GM13976 (cell line): Measurements from ENCODE around the gene PMVK.
A peak's percentile ranks its signal among the peaks of the same experiment; 100 is the strongest.
"Not testable (repeated sequence)": the region's sequence is repeated elsewhere in the genome, so short reads cannot be mapped to it uniquely, and the experiment has no call there.

ENCODE experiments used
- DNase-seq: peaks from one replicate; pipeline ENCODE4 v3.0.0; 2012; ENCODE audit warnings: low spot score
- in situ Hi-C: fragments of 300-500 bp; cut with MboI; formaldehyde crosslinking; loops from one replicate; pipeline ENCODE4 v1.12.0; 2022; ENCODE audit warnings: low sequenced_read_pairs, mixed read lengths, inconsistent platforms; ENCODE audit not compliant: unreplicated experiment
- TF ChIP-seq, protein P1 (sequence below): IDR thresholded peaks from 2 replicates; pipeline ENCODE4 v1.5.1; 2012; ENCODE audit warnings: borderline replicate concordance, mild to moderate bottlenecking; ENCODE audit not compliant: insufficient read depth; ENCODE audit errors: extremely low read depth, missing control alignments, control extremely low read depth

Gene PMVK

DNA sequence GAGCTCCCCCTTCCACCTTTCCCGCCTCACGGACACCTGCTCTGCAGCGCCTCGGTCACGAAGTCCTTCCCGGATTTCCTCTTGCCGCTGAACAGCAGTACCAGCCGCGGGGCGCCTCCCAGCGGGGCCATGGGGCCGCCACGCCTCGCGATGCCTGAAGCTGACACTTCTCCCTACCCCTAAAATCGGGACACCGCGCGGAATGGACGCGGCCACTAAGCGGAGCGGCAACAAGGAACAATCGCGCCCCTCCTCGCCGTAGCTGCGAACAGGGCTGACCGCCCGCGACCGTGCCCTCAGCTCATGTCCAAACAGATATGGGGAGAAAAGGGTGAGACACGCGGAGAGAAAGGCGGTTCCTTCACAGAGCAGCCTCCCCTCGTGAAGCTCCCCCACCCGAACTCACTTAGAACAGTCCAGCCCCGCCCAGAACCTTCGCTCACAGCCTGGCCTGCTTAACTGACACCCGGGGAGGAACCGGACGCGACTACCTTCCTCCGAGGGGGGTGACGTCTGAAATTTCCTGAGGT, at the start of gene PMVK:
TSS of gene PMVK (minus strand) at position 165 of the 530 bp plus-strand sequence. CDS start at position 131, 34 bp downstream.
- DNase-seq, result peak; percentile 95
- in situ Hi-C loops, result no loop called here
- TF ChIP-seq, protein P1, sequence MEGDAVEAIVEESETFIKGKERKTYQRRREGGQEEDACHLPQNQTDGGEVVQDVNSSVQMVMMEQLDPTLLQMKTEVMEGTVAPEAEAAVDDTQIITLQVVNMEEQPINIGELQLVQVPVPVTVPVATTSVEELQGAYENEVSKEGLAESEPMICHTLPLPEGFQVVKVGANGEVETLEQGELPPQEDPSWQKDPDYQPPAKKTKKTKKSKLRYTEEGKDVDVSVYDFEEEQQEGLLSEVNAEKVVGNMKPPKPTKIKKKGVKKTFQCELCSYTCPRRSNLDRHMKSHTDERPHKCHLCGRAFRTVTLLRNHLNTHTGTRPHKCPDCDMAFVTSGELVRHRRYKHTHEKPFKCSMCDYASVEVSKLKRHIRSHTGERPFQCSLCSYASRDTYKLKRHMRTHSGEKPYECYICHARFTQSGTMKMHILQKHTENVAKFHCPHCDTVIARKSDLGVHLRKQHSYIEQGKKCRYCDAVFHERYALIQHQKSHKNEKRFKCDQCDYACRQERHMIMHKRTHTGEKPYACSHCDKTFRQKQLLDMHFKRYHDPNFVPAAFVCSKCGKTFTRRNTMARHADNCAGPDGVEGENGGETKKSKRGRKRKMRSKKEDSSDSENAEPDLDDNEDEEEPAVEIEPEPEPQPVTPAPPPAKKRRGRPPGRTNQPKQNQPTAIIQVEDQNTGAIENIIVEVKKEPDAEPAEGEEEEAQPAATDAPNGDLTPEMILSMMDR, result peak; percentile 29

DNA sequence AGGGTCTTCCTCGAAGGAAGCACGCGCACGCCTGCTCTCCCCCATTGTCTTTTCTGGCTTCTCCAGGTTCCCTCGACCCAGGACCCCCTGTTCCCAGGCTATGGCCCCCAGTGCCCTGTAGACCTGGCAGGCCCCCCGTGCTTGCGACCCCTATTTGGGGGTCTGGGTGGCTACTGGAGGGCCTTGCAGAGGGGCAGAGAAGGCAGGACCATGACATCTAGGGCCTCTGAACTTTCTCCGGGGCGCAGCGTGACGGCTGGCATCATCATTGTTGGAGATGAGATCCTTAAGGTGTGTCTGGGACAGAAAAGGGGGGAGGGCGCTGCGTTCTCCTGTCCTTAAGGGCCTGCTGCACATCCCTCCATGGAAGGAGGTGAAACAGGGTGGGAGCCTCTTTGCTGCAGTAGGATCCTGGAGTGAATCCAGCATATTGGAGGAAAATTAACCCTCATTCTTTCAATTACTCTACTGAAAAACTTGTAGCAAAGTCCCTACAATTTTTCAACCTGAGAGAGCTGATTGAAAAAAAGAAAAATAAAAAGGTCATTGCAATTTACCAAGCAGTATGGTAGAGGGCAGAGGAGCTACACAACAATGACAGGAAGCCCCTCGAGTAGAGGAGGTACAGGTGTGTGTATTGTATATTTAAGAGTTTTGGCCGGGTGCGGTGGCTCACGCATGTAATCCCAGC, 47.4 kb upstream of the PMVK start:
- in situ Hi-C loops, result no loop called here
- no peak for DNase-seq
- TF ChIP-seq, protein P1, result no peak

DNA sequence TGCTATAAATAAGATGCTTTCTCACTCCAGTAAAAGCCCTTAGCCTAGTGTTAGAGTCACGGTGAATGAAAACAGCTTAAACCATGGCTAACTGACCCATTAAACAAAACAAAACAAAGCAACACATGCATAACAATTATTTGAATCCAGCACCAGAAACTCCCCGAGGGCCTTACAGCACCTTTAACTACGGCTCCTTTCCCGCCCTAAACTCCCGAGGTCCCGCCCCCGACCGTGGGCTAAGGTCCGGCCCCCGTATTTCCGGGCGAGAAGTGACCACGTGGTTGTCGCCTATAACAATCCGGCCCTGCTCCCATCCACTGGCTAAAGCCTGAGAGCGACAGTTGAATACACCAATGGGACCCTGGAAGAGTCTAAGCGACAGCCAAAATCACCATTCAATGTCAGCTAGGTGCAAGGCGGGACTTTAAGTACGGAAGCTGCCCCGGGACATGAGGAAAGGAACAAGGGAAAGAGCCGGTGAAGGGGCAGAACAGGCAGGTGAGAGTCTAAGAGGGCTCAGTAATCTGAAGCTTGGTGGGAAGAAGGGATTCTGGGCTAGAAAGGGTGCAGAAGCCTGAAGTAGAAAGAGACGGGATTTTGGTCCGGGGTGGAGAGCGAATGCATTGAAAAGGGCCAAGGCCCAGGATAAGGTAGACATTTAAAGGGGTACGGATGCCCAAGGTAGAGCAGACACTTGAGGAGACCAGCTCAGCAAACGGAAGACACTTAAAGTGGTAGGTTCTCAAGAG, 46.6 kb upstream of the PMVK start, which contains the start of gene FLAD1:
TSS of gene FLAD1 (plus strand) at position 448 of the 752 bp plus-strand sequence. CDS start 351 bp downstream, outside the sequence.
- in situ Hi-C loops, result no loop called here
- DNase-seq, result peak; percentile 97
- TF ChIP-seq, protein P1, result no peak

DNA sequence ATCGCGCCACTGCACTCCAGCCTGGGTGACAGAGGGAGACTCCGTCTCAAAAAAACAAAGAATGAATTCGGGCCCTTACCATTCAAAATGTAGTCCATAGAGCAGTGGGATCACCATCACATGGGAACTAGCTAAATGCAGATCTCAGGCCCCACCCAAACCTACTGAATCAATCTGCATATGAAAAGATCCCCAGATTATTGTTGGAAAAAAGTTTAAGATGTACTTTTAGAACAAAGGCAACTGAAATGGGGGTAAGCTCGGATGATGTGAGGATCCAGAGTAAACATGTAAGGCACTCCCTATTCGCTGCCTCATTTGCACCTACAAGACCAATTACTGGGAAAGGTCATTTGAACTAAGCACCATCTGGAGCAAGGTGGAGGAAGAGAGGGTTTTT, 45.8 kb upstream of the PMVK start:
- no peak for DNase-seq
- in situ Hi-C loops, result no loop called here
- TF ChIP-seq, protein P1, result no peak

DNA sequence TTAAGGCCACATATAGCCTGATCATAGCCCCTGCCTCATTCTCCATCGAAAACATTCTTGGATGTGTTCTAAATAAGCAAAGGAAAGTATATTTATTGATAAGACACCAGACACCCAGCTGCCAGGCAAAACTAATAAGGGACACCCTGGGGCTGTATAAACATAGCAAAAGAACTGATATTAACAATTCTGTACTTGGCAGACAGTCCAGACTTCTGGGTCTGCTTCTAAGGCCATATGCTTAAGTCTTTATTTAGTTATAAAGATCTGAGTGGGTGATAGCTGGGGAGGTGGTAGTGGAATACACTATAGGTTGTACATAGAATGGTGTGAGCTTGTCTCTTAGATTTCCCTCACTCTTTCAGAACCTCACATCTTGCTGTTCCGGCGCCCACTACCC, 41.8 kb upstream of the PMVK start:
- DNase-seq, result no peak
- in situ Hi-C loops, result no loop called here
- TF ChIP-seq, protein P1, result no peak

DNA sequence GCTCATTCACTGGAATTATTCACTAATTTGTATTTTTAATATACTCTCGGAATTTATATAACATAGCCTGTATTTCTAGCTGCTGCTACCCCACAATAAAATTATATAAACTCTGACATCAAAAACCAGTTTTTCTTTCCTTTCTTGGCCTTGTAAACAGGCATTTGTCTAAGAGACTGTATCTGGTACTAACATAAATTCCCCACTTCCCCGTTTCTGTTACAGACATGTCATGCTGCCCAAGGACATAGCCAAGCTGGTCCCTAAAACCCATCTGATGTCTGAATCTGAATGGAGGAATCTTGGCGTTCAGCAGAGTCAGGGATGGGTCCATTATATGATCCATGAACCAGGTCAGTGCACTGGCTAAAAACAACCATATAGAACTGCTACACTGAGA, 41.2 kb upstream of the PMVK start:
- DNase-seq, in situ Hi-C loops: not testable (repeated sequence)

DNA sequence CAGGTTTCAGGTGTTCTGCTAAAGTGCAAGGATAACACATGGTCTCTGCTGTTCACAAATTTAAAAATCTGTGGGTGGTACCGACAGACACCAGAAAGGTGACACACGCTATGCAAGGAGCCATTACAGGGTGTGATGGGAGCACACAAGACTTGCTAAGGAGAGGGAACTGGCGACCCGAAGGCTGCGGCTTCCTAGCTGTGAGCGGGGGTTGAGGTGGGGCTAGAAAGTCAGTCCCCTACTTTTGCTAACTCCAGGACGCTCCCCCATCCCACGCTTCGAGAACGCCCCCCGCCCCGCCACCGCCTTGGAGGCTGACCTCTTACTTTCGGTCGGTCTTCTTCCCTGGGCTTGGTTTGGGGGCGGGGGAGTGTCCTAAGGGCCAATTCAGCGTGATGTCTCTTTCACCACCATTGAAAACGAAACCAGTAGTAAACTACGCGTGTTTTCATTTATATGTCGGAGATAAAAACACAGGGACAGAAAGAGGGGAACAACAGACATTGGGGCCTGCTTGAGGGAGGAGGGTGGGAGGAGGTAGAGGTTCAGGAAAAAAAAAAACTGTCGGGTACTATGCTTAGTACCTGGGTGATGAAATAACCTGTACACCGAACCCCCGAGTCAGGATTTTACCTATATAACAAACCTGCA, 39.0 kb upstream of the PMVK start:
- TF ChIP-seq, protein P1, result no peak
- peak; percentile 60 for DNase-seq

More for the DNA sequence above, 39.0 kb upstream of the PMVK start:
- in situ Hi-C loops, result no loop called here
